GM18867 (cell line): ENCODE measurements around the gene OLAH.

Experiments
- ATAC-seq: cut with Tn5 transposase; IDR thresholded peaks from one replicate; pipeline ENCODE4 v1.9.1; 2021; ENCODE audit warnings: mild to moderate bottlenecking, moderate library complexity; ENCODE audit not compliant: unreplicated experiment

Gene OLAH

GRCh38 chr10:15068802-15069201 is 25.1 kb downstream of the OLAH start:
- ATAC-seq, result no peak

GRCh38 chr10:15069230-15069629 is 25.5 kb downstream of the OLAH start:
- no peak for ATAC-seq

- no peak for ATAC-seq
Measured at GRCh38 chr10:15072358-15072757, 28.6 kb downstream of the OLAH start.

- ATAC-seq, result no peak
Measured at GRCh38 chr10:15075421-15075820, 31.7 kb downstream of the OLAH start.

GRCh38 chr10:15083674-15084501 is 40.1 kb downstream of the OLAH start:
- ATAC-seq, result no peak

- ATAC-seq, result no peak
Measured at GRCh38 chr10:15084502-15084922, 40.8 kb downstream of the OLAH start.

- ATAC-seq, result peak; percentile 99
Measured at GRCh38 chr10:15088428-15089261, 44.9 kb downstream of the OLAH start, which contains the start of gene ACBD7. Gene ACBD7 (minus strand): TSS chr10:15088776. CDS start chr10:15088728, 48 bp downstream.

GRCh38 chr10:15091418-15091817 is 47.7 kb downstream of the OLAH start:
- no peak for ATAC-seq

- ATAC-seq, result no peak
Measured at GRCh38 chr10:15092855-15093408, 49.2 kb downstream of the OLAH start.

GRCh38 chr10:15096661-15097010 is 52.9 kb downstream of the OLAH start:
- ATAC-seq, result no peak

GRCh38 chr10:15097011-15097812 is 53.5 kb downstream of the OLAH start, which contains the start of gene RPP38:
Gene RPP38 (plus strand): TSS chr10:15097355. CDS start chr10:15103315, 5,960 bp downstream.
- peak; percentile 84 for ATAC-seq

GRCh38 chr10:15099886-15100285 is 56.1 kb downstream of the OLAH start:
- no peak for ATAC-seq

GRCh38 chr10:15103513-15103912 is 59.8 kb downstream of the OLAH start:
- ATAC-seq, result no peak

GRCh38 chr10:15106352-15107013 is 62.7 kb downstream of the OLAH start:
- peak; percentile 77 for ATAC-seq

GRCh38 chr10:15112657-15113056 is 68.9 kb downstream of the OLAH start:
- no peak for ATAC-seq

GRCh38 chr10:15113766-15114165 is 70.0 kb downstream of the OLAH start:
- no peak for ATAC-seq

GRCh38 chr10:15116225-15116624 is 72.5 kb downstream of the OLAH start:
- ATAC-seq, result no peak

GRCh38 chr10:15118615-15119014 is 74.9 kb downstream of the OLAH start:
- ATAC-seq, result no peak

GRCh38 chr10:15120523-15120922 is 76.8 kb downstream of the OLAH start:
- ATAC-seq, result no peak

GRCh38 chr10:15121707-15122106 is 78.0 kb downstream of the OLAH start:
- ATAC-seq, result no peak
